GM21786 (cell line): Measurements from ENCODE around the gene MYO7A.
A peak's percentile ranks its signal among the peaks of the same experiment; 100 is the strongest.

Experiments
- ATAC-seq: cut with Tn5 transposase; IDR thresholded peaks from one replicate; pipeline ENCODE4 v1.9.1; 2021; ENCODE audit not compliant: unreplicated experiment

The MYO7A gene

GRCh38 chr11:77127920-77128691, at the start of gene MYO7A:
Gene MYO7A, plus strand, starts transcription at chr11:77128246. Its CDS starts 2,389 bp downstream, at chr11:77130635.
- no peak for ATAC-seq

- ATAC-seq = no peak
Measured at GRCh38 chr11:77079666-77080065, 48.4 kb upstream of the MYO7A start.

DNA sequence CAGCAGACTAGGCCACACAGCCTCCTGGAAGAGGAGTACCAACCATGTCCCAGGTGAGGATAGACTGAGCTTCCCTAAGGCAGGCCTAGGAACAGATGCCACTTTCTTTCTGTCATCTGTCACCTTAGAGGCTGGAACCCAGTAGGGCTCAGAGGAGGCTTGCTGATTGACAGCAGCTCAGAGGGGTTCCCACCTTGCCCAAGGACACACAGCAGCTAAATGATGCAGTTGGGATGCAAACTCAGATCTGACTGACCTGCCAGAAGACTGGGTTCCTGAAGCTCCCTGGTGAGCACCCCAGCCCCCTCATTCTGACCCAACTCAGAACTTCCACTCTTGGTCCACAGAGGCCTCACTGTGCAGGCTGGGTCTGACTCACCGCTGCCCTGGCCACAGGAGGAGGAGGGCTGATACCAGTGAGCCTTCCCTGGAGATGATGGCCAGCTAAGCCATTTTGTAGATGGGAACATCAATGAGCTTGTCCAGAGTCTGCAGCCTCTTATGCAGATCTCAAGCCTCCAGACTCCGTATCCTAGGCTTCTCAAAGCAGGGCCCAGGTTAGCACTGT, 47.3 kb upstream of the MYO7A start:
- ATAC-seq = no peak

DNA sequence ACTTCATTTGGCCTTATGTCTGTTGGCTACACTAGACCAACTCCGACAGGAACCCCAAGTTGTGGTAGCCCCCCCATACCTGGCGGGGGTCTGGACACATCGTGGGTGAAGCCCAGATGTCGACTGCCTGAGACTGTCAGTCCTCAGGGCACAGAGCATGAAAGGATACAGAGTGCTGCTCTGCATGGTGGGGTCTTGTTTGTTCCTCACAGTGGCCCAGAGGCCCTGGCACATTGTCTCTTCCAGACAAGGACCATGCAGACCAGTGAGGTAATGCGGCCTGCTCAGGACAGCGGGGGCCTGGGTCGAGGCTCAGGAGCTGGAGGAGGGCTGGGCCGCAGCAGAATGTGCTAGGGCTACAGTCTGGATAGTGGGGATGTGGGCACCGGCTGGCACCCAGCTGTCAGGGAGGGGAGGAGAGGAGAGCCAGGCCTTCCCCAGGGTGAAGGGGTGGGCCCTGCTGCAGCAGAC, 46.6 kb upstream of the MYO7A start:
- no peak for ATAC-seq

GRCh38 chr11:77081976-77082836, 45.8 kb upstream of the MYO7A start:
- ATAC-seq = no peak

DNA sequence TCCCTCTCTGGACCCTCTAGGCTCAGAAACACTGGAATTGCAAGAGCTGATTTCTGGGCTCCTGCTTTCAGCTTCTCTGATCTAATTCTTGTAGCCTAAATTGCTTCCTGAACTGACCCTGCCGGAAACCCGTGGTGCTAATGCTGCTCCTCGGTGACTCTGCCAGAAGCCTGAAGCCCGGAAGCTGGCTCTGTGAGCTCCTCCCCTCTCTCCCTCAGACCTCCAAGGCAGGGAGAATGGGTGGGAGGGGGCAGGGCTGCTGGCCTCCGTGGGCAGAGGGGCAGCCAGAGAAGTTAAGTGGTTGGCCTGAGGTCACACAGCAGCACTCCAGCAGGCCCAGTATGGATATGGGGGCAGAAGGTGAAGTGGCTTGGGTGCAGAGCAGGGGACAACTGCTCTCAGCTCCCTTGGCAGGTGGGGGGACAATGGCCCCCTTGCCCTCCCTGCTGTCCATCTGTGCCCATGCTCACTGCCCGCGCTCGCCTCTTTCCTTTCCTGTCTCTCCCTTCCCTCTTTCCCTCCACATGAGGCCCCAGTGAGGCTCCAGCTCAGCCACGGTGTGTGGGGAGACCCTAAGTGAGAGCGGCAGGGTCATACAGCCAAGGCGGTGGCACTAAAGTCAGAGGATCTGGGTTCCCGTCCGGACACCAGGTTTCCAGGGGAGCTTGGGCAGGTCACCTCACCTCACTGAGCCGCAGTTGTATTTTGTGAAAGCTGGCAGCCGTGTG, 45.0 kb upstream of the MYO7A start:
- ATAC-seq = no peak

DNA sequence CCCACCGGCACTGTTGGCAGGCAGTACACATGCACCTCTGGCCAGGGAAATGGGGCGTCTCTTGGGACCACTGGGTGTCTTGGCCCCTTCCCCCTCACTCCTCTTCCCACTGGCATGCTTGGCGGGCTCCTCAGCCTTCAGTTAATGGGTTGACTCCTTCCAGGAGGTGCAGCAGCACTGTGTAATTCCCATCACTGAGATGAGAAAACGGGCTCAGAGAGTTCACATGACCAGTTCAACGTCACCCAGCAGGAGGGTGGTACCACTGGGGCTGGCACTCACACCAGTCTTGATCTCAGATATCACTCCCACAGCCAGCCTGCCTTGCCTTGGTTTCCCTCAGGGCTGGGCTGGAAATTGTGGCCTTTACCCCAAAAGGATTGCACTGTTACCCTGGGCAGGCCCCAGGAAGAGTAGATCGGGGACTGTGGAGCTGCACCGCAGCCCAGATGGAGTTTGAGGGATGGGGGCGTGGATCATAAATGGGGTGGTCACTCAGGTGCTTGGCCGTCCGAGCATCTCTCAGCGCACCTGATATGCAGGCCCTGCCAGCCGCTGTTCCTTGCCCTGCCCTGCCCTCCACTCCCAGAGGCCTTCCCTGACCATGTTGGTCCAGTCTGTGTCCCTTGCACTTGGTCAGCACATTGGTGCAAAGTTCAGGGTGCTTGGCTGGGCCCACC, 44.3 kb upstream of the MYO7A start:
- no peak for ATAC-seq

- ATAC-seq = no peak
Measured at GRCh38 chr11:77084581-77085191, 43.4 kb upstream of the MYO7A start.

DNA sequence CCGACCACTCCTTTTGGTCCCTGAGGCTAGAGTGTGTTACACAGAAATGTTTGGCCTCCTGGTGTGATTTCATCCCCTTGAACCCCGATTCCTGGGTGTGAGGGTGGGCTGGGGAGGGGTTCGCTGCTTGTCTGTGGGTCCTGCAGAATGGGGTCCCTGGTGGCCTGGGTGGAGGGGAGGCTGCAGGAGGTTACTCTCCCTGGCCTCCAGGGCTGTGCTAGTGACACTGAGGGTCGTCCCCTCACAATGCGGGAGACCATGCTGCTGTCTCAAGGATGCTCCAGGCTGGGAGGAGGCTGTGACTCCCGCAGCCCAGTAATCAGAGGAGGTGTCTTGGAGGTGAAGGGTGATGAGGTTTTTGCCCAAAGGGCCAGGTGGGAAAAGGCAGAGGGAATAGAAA, 42.4 kb upstream of the MYO7A start:
- ATAC-seq = no peak

GRCh38 chr11:77086521-77087472, 41.2 kb upstream of the MYO7A start:
- ATAC-seq = no peak

DNA sequence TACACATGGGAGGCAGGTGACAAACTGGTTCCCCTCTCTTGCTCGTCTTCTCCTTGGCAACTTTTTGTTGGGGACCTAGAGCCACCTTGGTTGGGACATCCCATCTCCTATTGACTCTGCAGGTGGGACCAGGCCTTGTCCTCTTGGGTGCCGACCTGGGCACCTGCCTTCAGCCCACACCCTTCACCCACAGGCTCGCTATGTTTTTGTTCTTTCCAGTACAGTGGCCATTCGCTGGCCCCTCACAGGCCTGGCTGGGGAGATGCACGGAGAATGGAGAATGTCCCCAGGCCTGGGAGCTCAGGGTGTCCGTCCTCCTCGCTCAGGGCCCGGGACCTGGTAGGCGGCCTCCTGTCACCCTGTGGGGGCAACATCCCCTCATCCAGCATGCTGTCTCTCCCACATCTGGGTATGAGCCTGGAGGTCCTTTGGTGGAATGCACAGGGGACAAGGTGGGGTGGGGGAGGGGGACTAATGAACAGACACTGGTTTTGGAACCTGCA, 40.3 kb upstream of the MYO7A start:
- ATAC-seq = no peak

GRCh38 chr11:77088236-77089003, 39.6 kb upstream of the MYO7A start:
- no peak for ATAC-seq

GRCh38 chr11:77089004-77089545, 39.0 kb upstream of the MYO7A start:
- no peak for ATAC-seq

- ATAC-seq = no peak
Measured at GRCh38 chr11:77090046-77090372, 38.0 kb upstream of the MYO7A start.

DNA sequence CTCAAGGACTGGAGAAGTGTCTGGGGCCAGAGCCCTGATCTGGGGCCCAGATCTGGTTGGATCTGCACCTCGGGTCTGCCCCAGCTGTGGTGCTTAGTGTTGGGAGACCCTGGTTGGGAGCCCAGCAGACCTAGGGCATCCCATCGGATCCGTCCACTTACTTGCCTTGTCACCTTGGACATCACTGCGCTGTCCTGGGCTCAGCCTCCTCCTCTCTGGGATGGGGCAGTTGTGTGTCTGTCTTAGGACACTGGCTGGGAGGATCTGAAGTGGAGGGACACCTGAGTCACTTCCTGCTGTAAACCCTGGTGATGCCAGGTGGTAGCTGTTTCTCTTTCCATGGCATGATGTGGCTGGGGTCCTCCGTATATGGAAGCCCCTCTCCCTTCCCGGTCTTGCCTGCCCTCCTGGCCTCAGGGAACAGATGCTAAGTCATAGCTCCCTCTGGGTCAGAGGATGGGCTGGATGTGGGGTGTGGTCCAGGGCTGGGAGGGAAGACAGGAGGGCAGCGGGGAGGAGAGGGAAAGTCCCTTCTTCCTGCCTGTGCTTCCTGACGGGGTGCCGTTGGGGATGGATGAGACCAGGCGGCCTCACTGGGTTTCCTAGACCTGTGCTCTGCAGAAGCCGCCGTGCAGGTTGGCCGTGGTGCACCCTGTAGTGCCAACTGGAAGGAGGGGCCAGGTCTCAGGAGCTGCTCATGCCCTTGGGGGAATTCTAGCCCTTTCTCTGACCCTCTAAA, 37.5 kb upstream of the MYO7A start:
- no peak for ATAC-seq

DNA sequence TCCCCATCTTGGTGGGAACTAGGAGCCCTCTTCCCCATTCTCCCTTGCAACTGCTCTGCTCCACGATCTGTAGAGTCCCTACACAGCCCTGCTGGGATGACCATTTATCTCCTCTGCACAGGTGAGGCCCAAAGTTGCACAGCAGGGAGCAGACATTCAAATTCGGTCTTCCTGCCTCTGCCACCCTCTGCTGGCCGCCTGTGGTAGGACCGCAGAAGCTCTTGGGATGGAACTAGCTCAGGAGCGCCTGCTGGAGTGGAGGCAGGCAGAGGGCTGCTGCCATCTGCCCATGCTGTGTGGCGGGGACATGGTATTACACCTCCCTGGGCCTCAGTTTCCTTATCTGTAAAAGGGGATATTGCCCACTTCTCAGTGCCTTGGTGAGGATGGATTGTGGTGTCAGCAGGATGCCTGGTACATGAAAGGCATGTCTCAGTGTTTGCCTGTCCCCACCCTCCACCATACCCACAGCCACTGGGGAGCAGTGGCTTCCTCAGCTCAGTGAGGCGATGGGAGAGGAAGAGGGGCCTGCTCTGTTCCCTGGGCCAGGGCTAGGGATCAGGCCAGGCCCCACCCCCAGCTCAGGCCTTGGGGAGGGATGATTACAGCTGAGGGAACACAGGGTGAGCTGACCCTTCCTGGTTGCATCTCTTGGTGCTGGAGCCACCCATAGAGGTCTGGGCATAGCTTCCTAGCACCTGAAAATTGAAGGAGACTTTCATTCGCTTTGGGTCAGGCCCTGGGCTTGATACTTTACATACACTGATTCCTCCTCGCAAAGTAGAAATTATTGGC, 36.7 kb upstream of the MYO7A start:
- peak; percentile 70 for ATAC-seq
